Suppressor macrophage treated with lipopolysaccharide for 1 hour (primary cell): ENCODE data around the gene ELP1.

Experiments
- DNase-seq, 3 donors: peaks; one replicate each; pipeline ENCODE4 v3.0.0-alpha.2; 2020 to 2022

ELP1 gene, protein sequence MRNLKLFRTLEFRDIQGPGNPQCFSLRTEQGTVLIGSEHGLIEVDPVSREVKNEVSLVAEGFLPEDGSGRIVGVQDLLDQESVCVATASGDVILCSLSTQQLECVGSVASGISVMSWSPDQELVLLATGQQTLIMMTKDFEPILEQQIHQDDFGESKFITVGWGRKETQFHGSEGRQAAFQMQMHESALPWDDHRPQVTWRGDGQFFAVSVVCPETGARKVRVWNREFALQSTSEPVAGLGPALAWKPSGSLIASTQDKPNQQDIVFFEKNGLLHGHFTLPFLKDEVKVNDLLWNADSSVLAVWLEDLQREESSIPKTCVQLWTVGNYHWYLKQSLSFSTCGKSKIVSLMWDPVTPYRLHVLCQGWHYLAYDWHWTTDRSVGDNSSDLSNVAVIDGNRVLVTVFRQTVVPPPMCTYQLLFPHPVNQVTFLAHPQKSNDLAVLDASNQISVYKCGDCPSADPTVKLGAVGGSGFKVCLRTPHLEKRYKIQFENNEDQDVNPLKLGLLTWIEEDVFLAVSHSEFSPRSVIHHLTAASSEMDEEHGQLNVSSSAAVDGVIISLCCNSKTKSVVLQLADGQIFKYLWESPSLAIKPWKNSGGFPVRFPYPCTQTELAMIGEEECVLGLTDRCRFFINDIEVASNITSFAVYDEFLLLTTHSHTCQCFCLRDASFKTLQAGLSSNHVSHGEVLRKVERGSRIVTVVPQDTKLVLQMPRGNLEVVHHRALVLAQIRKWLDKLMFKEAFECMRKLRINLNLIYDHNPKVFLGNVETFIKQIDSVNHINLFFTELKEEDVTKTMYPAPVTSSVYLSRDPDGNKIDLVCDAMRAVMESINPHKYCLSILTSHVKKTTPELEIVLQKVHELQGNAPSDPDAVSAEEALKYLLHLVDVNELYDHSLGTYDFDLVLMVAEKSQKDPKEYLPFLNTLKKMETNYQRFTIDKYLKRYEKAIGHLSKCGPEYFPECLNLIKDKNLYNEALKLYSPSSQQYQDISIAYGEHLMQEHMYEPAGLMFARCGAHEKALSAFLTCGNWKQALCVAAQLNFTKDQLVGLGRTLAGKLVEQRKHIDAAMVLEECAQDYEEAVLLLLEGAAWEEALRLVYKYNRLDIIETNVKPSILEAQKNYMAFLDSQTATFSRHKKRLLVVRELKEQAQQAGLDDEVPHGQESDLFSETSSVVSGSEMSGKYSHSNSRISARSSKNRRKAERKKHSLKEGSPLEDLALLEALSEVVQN (N-terminal part only)

DNA sequence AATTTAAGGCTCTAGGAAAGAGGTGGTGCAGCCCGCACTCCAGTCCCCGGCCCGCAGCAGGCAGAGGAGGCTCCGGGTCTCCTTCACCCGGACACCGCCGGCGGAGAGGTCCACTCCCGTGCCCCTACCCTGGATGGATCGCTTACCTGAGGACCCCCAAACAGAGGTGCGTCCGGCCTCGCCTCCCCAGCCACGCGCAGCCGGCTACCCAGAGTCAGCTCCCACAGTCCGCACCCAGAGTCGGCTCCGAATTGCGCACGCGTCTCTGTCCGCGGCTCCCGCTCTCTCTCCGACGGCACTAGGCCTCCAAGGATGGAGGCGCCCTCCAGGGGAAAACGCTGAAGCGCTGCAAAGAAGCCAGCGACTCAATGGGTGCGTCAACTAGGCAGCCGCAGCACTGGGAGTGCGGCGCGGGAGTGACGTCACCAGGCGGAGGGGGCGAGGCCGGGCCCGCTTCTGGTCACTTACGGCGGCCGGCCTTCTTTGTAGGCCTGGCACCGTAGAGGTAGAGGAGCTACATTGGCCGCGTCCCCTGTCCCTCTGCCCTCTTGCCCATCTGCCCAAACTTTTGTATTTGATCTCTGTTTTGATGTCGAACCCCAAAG is at the start of gene ELP1:
ELP1 (minus strand) TSS at position 407 of the 605 bp plus-strand sequence. CDS start 2,978 bp downstream, outside the sequence.
- DNase-seq, result peak; percentile 97 to 98 (median 97)

DNA sequence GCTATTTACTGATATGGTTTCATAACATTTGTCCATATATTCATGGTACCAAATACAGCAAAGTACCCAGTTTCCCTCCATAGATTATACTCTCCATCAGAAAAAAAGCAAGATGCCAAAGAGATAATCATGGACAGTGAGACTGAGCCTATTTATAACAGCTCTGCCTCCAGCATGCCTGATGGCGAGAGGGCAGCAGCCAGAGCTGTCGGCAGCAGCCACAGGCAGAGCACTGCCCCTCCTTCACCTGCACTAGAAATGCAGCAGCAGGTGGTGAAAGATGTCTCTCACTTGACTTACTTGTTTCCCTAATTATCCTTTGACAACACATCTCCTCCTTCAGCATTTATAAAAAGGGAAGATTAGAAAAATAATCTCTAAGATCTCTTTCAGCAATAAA is 47.0 kb upstream of the ELP1 start:
- DNase-seq, result no peak

DNA sequence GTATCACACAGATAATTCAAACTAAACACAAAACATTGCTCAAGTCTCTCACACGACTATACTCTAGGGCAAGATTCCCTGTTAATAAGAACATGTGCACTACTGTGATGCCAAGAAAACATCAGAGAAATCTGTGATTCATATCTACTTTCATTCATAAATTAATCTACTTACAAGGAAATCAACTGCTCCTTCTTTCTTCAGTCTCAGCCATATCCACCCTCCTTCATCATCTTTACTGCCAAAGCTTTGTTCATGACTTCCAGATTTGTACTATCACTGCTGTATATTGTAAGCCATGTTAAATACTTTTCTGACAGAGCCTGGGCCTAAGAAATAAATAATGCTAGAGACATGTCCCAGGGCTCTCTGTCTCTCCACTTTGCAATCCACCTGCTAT is 44.3 kb upstream of the ELP1 start:
- DNase-seq, result no peak

DNA sequence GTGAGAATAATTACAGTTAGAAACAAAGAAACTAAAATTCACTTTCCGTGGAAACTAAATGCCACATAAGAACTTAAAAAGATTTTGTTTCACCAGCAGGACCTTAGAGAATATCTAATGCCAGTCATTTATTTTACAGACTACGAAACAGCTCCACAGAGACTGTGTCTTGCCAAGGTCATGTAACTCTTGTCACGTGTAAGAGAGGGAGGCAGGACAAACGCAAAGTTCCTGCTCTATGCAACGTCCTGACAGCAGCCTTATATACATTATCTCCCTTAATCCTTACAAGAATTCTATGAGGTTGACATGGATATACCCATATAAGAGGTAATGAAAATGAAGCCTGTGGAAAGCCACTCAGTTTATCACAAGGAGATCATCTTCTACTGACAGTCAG is 40.0 kb upstream of the ELP1 start:
- DNase-seq, result no peak

DNA sequence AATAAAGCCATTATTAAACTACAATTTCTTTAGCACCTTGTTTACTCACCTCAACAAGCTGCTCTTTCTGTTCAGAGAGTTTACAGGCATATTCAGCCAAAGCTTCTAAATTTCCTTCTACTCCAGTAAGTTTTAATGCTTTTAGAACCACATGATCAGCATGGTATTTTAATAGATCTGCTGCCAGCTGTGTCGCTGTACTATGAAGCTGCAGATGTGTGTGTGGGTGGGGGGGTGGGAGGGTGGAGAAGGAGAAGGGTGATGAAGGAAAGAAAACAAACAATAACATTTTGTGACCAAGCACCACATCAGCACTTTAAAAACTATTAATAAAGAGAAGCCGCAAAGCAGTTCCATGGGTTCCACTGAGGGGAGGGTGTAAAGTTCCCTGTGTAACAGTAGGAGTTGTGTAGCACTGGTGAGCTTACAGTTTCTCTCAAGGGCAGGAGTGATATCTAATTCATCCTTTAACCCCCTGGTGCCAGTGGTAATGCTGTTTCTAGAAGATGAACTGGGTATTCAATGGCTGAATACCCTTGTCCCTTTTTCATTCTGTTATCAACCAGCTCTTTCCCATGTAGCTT is 38.8 kb upstream of the ELP1 start:
- no peak for DNase-seq

DNA sequence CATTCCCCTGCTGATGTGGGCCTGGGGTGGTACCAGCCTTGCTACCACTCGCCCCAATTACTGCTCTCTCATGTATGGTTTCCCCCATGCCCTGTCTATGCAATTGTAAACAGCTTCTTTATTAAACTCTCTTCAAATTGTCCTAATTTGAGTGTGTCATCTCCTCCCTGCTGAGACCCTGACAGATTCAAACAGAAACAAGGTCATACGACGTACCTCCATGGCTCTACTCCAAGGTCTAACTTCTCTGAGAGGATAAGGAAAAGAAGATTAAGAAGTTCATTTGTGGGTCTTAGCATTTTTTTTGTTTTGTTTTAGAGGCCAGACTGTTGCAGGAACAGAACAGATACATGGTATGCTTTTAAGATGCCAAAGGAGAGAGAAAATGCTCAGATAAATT is 38.3 kb upstream of the ELP1 start:
- no peak for DNase-seq

DNA sequence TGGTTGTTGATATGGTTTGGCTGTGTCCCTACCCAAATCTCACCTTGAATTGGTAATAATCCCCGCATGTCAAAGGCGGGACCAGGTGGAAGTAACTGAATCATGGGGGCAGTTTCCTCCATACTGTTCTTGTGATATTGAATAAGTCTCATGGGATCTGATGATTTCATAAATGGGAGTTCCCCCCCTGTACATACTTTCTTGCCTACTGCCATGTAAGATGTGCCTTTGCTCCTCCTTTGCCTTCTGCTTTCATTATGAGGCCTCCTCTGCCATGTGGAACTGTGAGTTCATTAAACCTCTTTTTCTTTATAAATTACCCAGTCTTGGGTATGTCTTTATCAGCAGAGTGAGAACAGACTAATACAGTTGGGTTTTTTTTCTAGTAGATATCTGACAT is 37.5 kb upstream of the ELP1 start:
- DNase-seq, result peak; percentile 12 to 23 (median 18)

DNA sequence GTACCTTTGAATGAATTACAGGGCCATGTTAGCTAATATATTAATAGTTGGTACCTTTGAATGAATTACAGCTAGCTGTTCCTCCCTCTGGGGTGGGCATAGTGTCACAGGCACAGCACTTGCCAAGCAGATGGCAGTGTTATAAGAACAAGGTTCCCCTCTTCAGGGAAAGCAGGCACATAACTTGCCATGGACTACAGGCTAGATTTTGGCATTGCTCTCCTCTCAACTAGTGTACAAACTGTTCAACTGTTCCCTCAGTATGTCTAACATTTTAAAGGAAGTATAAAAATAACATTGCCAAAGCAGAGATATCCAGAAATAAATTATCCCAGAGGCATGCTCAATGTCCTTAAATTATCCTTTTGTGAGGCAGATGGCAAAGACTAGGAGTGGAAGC is 34.0 kb upstream of the ELP1 start:
- DNase-seq, result no peak

DNA sequence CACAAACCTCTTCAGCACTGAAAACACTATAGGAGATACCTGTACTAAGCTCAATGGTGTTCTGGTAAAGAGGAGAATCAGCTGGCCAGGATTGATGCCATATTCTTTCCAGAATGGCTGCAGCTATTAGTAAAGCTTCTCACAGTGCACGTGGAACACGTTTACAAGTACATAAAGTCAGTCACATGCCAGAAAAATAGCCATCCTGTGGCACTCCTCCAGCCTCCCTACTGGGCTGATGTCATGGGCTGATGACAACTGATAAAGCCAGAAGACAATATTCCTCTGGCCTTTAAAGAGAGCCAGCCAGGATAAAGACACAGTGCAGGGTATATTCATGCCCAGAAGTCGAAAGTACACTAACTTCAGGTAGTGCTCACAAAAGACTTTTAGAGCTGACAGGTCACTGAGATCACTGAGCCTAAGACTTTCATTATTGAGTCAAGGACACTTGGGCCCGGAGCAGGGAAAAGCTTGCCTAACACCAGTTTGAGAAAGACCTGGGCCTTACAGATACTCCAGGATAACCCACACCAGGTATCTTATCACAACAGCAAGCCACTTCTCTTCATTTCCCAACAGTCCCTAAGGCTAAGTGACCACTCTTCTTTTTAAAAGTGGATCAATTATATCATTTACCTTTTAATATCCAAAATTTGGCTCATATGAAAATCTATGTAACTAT is 29.7 kb upstream of the ELP1 start:
- no peak for DNase-seq

DNA sequence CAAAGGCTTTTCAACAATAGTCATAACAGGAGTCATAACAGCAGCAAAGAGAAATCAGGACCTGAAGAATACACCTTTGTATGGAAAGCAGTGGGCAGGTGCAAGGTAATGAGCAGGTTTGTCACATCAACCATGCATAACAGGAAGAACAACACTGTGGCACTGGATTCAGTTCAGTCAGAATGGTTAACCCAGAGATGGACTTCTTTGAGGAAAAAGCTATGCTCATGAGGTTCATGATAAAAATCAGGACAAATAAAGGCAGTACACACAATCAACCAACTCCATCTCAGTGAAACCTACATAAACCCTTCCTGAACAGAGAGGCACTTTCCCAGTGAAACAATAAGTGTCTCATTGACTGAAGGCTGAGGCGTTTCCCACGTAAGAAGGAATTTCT is 27.2 kb upstream of the ELP1 start:
- no peak for DNase-seq

DNA sequence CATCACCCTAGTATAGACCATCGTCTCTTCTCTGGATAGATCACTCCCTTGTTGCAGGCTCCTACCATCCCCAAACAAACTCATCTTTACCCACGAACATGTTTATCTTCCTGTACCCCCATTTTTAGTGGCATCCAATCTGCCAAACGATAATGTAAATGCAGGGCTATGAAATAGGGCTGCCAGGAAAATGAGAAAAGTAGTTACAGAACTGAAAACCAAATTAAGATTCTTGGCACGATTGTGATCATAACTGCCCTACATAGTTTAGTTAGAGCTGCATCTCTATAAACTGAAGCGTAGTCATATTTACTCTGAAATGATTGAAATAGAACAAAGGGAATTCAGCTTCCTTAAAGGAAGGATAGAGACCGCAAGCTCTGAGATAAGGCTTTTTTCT is 26.4 kb upstream of the ELP1 start:
- DNase-seq, result no peak

DNA sequence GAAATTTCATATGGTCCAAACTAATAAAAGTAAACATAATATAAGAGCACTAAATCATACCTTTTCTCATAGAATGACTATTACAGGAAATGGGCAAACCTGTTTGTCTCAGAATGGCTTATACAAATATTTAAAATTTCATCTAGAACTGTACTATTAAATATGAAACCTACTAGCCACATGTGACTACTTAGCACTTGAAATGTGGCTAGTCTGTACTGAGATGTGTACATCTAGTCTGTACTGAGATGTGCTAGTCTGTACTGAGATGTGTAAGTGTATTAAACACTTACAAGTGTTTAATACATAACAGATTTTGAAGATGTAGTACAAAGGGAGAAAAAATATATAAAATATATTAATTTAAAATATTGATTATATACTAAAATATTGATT is 22.7 kb upstream of the ELP1 start:
- DNase-seq, result no peak

DNA sequence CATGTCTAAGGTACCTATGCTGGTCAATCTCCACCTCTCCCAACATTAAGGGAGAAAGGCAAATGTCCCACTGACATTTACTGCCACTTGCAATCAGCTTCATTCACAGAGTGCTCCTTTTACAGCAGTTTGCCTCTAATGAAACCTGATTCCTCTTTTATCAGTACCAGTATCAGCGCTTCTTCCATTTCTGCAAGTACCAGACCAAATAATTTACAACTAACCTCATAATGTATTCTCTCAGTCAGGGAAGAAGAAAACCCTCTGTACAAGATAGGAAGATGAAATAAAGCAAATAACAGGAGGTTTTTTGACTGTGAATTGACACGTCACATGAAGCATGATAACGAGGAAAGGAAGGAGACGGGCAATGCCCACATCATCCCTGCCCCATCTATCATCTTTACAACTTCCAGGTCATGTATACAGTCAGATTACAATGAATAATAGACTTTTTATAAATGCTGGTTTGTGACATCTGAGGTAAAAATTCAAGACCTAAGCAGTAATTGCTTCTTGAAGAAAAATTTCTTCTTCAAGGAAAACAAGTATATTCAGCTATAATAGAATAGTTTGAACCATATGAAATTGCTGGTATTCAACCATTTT is 22.2 kb upstream of the ELP1 start:
- no peak for DNase-seq

DNA sequence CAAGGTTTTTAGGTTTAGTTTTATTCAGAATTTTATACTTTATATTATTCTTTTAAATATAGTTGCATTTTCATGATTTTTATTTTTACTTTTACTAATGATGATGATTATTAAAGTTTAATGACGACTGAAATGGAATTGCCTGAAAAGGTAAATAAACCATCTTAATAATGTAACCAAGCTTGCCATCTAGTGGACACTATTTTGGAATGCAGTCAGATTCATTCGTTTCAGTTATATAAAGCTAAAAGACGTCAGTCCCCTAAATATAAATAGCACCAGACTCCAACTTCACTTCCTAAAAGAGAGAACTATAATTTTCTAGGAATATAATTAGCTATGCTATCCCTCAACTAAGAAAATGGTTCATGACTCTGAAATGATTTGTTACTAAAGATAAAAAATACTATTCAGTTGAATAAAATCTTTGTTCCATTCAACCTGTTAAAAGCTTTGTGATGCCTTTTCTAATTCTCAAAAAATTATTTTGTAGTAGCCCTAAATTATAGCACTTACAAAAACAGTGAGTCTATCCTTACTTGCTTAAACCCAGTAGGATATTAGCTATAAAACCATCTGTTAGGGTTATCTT is 20.2 kb upstream of the ELP1 start:
- DNase-seq, result peak; percentile 35 to 66 (median 66)

DNA sequence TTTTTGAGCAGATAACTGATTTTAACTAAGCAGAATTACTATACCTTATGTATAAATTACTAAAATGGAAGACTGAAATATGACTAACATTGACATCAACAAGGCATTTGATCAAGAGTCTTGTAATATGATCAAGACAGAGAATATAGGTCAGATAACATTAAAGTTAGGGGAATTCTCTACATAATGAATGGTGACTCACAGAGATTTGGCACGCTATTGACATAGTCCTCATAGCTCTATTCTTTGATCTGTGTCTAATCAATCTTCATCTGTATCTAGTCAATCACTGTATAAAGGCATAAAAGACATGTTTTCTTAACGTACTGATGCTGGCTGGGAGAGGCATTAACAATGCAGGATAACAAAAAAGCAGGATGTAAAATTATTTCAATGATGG is 17.7 kb upstream of the ELP1 start:
- DNase-seq, result no peak

DNA sequence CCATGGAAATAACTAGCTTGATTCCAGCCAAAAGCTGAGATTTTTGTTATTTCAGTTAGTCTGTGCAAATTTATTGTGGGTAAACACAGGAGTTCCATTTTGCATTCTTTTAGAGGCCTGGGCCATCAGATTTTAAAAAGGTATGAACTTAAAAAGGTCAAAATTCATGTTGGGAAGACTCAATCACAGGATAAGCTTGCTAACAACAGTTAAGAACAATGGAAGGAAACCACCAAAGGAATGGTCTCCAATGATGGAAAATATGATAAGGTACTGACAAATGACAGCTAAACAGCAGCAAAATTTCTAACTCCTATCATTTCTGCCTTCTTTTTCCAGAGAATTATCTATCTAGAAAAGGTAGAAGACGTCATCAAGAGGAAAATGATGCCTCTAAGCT is 16.2 kb upstream of the ELP1 start:
- DNase-seq, result no peak

DNA sequence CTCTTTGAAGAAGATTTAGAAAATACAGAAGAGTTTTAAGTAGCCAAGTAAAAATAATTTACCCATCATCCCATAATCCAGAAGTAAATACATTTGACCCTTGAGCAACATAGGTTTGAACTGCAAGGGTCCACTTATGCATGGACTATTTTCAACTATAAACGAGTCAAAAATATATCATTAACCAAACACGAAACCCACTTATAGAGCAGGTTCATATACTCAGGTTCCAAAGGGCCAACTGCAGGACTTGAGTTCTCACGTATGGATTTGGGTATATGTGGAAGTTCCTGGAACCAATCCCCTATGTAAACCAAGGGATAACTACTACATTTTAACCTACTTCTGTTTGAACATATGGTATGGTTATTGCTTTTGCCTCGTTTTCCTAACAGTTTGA is 6.1 kb upstream of the ELP1 start:
- no peak for DNase-seq

DNA sequence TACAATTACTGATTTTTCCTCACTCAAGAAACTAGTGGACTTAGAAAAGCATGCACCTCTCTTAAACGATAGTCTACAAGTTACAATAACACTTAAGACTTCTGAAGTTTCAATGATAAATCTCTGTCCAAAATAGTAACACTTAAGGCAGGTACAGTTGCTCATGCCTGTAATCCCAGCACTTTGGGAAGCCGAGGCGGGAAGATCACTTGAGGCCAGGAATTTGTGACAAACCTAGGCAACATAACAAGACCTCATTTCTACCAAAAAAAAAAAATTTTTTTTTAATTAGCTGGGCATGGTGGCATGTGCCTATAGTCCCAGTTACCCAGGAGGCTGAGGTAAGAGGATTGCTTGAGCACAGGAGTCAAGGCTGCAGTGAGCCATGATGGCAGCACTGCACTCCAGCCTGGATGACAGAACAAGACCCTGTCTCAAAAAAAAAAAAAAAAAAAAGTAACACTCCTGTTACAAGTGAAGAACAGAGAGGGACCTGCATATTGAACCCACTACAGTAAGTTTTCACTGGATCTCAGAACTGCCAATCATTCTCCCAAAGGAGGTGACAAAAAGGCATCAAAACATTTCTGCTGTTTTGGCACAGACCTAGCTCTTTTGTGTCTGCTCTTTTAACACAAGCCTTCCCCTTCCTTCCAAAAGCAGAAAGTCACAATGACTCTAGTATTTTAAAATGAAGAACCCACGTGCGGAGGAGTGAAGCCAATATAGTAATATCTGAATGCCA is 3.8 kb upstream of the ELP1 start:
- no peak for DNase-seq

DNA sequence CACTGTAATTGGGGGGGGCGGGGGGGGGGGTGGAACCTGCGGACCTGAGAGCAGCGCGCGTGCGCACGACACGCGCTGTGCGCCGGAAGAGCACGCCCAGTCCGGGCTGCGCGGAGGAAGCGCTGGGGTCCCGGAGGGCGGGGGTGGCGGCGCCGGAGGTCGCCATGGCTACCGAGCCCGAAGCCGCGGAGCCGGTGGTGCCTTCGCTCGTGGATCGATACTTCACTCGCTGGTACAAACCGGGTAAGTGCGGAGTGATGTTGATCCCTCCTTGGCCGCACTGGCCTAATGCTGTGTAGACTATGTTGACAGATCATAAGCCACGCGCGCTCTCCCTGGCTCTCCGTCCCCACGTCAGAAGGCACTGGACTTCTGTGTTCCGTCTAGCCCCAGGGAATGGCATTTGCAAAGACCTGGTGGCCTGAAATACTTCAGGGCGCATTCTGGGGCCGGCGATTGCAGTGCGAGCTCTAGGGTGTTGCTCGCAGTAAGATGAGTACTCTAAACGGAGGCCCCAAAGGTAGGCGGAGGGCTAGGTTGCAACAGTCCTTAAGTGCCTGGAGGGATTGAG is 484 bp upstream of the ELP1 start, which contains the start of gene ABITRAM:
ABITRAM (plus strand) TSS at position 78 of the 571 bp plus-strand sequence; CDS start at position 165, 87 bp downstream.
- DNase-seq, result peak; percentile 91 to 95 (median 92)
